Tibial nerve (tissue), 3 donors: ENCODE measurements around the gene ZBTB3.

Experiments
- POLR2A ChIP-seq, 2 donors: fragments of 450-650 bp; IDR thresholded peaks; one replicate each; pipeline ENCODE4 v1.6.1; 2017; ENCODE audit warnings: antibody characterized with exemption in 2 of 2, mild to moderate bottlenecking in 2 of 2, moderate library complexity in 2 of 2
- TF ChIP-seq, protein P1 (sequence below), 5 experiments: fragments of 200-600 bp in 3 of 5; fragments of 450-650 bp in 2 of 5; sonication (generic) in 3 of 5; IDR thresholded peaks; one replicate each; pipeline ENCODE4 v1.5.1; 2016 to 2019; ENCODE audit warnings: antibody characterized with exemption in 5 of 5, mild to moderate bottlenecking in 3 of 5, moderate library complexity in 2 of 5

DNA sequence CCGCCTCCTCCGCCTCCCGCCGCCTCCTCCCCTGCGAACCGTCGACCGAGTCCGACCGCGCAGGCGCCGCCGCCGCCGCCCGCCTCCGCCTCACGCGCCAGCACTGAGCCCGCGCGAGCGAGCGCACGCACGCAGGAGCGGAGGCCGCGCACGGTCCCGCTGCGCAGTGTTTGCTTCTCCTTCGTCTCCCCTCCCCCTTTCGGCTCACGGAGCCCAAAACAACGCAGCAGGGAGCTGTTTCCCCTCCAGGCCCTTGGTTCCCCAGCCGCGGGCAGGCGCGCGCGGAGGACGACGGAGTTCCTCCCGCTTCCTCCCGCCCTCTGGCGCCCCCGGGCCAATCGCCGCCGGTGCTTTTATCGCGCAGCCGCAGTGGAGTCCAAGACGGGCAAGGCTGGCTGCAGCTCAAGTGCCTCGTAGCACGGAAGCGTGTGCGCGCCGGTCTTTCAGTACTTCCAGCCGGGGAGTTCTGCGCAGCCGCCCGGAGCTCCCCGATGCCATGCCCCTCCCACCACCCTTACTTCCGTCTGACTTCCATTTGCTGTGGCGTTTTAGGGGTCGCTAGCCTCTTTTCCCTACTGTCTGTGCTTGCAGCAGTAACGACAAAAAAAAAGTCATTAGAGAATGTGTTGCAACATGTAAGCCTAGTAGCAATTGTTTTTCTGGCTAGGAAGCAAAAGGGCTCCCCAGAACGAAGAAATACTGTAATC, 26.6 kb downstream of the ZBTB3 start, which contains the start of gene HNRNPUL2:
- TF ChIP-seq, protein P1, sequence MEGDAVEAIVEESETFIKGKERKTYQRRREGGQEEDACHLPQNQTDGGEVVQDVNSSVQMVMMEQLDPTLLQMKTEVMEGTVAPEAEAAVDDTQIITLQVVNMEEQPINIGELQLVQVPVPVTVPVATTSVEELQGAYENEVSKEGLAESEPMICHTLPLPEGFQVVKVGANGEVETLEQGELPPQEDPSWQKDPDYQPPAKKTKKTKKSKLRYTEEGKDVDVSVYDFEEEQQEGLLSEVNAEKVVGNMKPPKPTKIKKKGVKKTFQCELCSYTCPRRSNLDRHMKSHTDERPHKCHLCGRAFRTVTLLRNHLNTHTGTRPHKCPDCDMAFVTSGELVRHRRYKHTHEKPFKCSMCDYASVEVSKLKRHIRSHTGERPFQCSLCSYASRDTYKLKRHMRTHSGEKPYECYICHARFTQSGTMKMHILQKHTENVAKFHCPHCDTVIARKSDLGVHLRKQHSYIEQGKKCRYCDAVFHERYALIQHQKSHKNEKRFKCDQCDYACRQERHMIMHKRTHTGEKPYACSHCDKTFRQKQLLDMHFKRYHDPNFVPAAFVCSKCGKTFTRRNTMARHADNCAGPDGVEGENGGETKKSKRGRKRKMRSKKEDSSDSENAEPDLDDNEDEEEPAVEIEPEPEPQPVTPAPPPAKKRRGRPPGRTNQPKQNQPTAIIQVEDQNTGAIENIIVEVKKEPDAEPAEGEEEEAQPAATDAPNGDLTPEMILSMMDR (IDR thresholded peaks at IDR 0.05), result peak in 2 of 5 experiments; percentile 9 to 48
- TF ChIP-seq POLR2A (IDR thresholded peaks at IDR 0.05), result peak; percentile 67 to 95
